ENCODE results near the gene PSMC1.

DNA sequence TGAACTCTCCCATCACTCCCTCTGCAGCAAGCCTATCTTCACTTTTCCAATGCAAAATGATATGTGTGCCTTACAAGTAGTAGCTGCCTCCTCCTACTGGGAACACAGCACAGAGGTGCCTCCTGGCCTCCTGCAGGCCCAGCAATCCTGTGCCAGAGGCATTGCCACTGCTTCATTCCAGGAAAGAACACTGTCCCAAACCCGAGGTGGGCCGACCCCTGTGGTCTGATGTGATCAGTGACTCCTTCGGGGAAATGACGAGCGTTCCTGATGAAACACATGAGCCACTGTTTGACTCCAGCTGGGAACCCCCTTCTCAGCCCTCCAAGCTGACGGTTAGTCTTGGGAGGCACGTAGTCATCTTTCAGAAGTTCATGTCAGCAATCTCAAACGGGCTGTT, 19.5 kb downstream of the PSMC1 start:
- TF ChIP-seq, protein P1, sequence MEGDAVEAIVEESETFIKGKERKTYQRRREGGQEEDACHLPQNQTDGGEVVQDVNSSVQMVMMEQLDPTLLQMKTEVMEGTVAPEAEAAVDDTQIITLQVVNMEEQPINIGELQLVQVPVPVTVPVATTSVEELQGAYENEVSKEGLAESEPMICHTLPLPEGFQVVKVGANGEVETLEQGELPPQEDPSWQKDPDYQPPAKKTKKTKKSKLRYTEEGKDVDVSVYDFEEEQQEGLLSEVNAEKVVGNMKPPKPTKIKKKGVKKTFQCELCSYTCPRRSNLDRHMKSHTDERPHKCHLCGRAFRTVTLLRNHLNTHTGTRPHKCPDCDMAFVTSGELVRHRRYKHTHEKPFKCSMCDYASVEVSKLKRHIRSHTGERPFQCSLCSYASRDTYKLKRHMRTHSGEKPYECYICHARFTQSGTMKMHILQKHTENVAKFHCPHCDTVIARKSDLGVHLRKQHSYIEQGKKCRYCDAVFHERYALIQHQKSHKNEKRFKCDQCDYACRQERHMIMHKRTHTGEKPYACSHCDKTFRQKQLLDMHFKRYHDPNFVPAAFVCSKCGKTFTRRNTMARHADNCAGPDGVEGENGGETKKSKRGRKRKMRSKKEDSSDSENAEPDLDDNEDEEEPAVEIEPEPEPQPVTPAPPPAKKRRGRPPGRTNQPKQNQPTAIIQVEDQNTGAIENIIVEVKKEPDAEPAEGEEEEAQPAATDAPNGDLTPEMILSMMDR (IDR thresholded peaks at IDR 0.05; ENCODE audit: low read depth, low read length) = no peak
- no peak for TF ChIP-seq EZH2phosphoT487 (IDR thresholded peaks at IDR 0.05; ENCODE audit: low read depth)

All from OCI-LY3 (cell line).